ENCODE measurements around the gene WDR27. TPM values are rescaled to one million over a fixed set of nuclear protein-coding genes. Genes with fewer than 3 reads are reported as not detected.

WDR27 gene
- polyA plus RNA-seq, 3 donors, result 0.95 to 20.5 (median 2.0) TPM

DNA sequence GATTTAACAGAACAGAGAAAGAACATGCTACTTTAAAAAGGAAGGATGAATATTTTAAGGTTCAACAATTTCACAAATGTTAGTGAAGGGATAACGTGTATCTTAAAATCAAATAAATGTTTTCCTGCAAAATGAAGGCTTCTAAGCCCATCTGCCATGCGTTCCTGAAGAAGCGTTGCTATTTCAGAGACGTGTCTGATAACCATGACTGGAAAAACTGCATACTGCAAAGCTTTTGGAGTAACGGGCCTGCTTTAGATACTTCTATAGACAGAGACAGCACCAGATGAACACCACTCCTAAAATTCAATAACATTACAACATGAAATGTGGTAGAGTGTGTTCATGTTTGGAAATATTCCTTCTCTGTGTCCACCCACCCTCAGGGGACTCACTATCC, 126.0 kb downstream of the WDR27 start:
- Mint-ChIP-seq H3K4me1 (no peaks in the 10 kb centered on the region), H3K27me3 (ENCODE audit: low read depth in 3 of 3) (peaks cover 0 to 8% (median 1%) of the 10 kb centered on the region in 3 donors), H3K9me3 (peaks cover 6 to 21% (median 11%) of the 10 kb centered on the region in 7 donors), H3K27ac (no peak overlapping the region), H3K4me3 (no peak overlapping the region), H3K36me3 (peaks cover 0 to 4% of the 10 kb centered on the region in 2 donors)
- H3K4me2 ChIP-seq (replicated peaks; ENCODE audit: extremely low read depth, low read length, poor library complexity, severe bottlenecking), result no peak overlapping the region
- no peaks in the 10 kb centered on the region for H3K36me3 ChIP-seq (replicated peaks in 1 of 2; ENCODE audit: control insufficient read depth in 1 of 2, insufficient read depth in 2 of 2, low read length in 2 of 2)
- no peak overlapping the region for H3K4me3 ChIP-seq (replicated peaks in 1 of 3; ENCODE audit: low read depth in 2 of 3, low read length in 3 of 3)
- WGBS (ENCODE audit: insufficient coverage), result 94% methylated on average over 3 of the region's 5 CpGs
- intact Hi-C loops (cut with micrococcal nuclease), result no loop called here
- H3K79me2 ChIP-seq (ENCODE audit: insufficient read depth, low read length), result no peaks in the 10 kb centered on the region
- no peak for DNase-seq
- no peaks in the 10 kb centered on the region for H3K27me3 ChIP-seq (ENCODE audit: control insufficient read depth in 2 of 2, insufficient read depth in 2 of 2, low read length in 2 of 2)
- H2AFZ ChIP-seq (ENCODE audit: insufficient read depth, low read depth, low read length, poor library complexity, severe bottlenecking), result no peak overlapping the region
- no peak overlapping the region for H3K27ac ChIP-seq (ENCODE audit: low read depth in 1 of 2, low read length in 2 of 2)
- H3K4me1 ChIP-seq (ENCODE audit: control insufficient read depth in 1 of 2, insufficient read depth in 2 of 2, low read length in 2 of 2), result no peaks in the 10 kb centered on the region
- H3K9me3 ChIP-seq (replicated peaks in 1 of 2; ENCODE audit: control insufficient read depth in 1 of 2, insufficient read depth in 1 of 2, low read length in 2 of 2), result peaks cover 8 to 26% of the 10 kb centered on the region in 2 donors
- H3K9ac ChIP-seq (ENCODE audit: insufficient read depth, low read length, poor library complexity, severe bottlenecking), result no peak overlapping the region
- H4K20me1 ChIP-seq (ENCODE audit: insufficient read depth, low read length), result no peaks in the 10 kb centered on the region
- TF ChIP-seq, protein P1, sequence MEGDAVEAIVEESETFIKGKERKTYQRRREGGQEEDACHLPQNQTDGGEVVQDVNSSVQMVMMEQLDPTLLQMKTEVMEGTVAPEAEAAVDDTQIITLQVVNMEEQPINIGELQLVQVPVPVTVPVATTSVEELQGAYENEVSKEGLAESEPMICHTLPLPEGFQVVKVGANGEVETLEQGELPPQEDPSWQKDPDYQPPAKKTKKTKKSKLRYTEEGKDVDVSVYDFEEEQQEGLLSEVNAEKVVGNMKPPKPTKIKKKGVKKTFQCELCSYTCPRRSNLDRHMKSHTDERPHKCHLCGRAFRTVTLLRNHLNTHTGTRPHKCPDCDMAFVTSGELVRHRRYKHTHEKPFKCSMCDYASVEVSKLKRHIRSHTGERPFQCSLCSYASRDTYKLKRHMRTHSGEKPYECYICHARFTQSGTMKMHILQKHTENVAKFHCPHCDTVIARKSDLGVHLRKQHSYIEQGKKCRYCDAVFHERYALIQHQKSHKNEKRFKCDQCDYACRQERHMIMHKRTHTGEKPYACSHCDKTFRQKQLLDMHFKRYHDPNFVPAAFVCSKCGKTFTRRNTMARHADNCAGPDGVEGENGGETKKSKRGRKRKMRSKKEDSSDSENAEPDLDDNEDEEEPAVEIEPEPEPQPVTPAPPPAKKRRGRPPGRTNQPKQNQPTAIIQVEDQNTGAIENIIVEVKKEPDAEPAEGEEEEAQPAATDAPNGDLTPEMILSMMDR (IDR thresholded peaks at IDR 0.05), result no peak

DNA sequence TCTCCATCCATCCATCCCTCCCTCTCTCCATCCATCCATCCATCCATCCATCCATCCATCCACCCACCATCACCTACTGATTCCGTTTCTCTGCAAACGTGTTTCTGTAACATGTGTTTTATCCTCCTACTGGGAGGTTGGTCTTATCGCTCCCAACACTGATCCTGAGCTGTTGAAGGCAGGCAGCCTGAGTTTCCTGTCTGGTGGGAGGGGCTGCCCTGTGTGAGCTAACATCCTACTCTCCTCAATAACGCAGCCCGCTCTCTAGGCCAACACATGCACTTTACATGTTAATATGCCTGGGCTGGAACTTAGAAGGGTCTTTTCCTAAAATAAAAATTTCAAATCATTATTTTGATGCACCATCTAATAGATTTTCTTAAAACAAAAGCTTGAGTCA, 126.5 kb downstream of the WDR27 start:
- no peak overlapping the region for H3K4me3 ChIP-seq (replicated peaks in 1 of 3; ENCODE audit: low read depth in 2 of 3, low read length in 3 of 3)
- H3K9me3 ChIP-seq (replicated peaks in 1 of 2; ENCODE audit: control insufficient read depth in 1 of 2, insufficient read depth in 1 of 2, low read length in 2 of 2), result peaks cover 8 to 27% of the 10 kb centered on the region in 2 donors
- no peak for DNase-seq
- no peaks in the 10 kb centered on the region for H3K36me3 ChIP-seq (replicated peaks in 1 of 2; ENCODE audit: control insufficient read depth in 1 of 2, insufficient read depth in 2 of 2, low read length in 2 of 2)
- no peaks in the 10 kb centered on the region for H3K27me3 ChIP-seq (ENCODE audit: control insufficient read depth in 2 of 2, insufficient read depth in 2 of 2, low read length in 2 of 2)
- H3K79me2 ChIP-seq (ENCODE audit: insufficient read depth, low read length), result no peaks in the 10 kb centered on the region
- WGBS (ENCODE audit: insufficient coverage), result no CpG with 5 or more reads among the region's 5 CpGs
- peaks cover 6 to 25% (median 14%) of the 10 kb centered on the region in 7 donors for H3K9me3 Mint-ChIP-seq
- H3K4me2 ChIP-seq (replicated peaks; ENCODE audit: extremely low read depth, low read length, poor library complexity, severe bottlenecking), result no peak overlapping the region
- TF ChIP-seq, protein P1 (IDR thresholded peaks at IDR 0.05), result no peak
- H3K36me3 Mint-ChIP-seq, result peaks cover 0 to 4% of the 10 kb centered on the region in 2 donors
- no peak overlapping the region for H3K9ac ChIP-seq (ENCODE audit: insufficient read depth, low read length, poor library complexity, severe bottlenecking)
- no peak overlapping the region for H2AFZ ChIP-seq (ENCODE audit: insufficient read depth, low read depth, low read length, poor library complexity, severe bottlenecking)
- intact Hi-C loops (cut with micrococcal nuclease), result no loop called here
- H3K27ac ChIP-seq (ENCODE audit: low read depth in 1 of 2, low read length in 2 of 2), result no peak overlapping the region
- no peaks in the 10 kb centered on the region for H4K20me1 ChIP-seq (ENCODE audit: insufficient read depth, low read length)
- peak overlapping the region in 1 of 7 donors; percentile 45 for H3K27ac Mint-ChIP-seq
- no peaks in the 10 kb centered on the region for H3K4me1 ChIP-seq (ENCODE audit: control insufficient read depth in 1 of 2, insufficient read depth in 2 of 2, low read length in 2 of 2)
- peaks cover 0 to 8% (median 1%) of the 10 kb centered on the region in 3 donors for H3K27me3 Mint-ChIP-seq (ENCODE audit: low read depth in 3 of 3)
- H3K4me3 Mint-ChIP-seq, result no peak overlapping the region
- no peaks in the 10 kb centered on the region for H3K4me1 Mint-ChIP-seq

Data from CD14-positive monocyte (primary cell).